Natural killer cell treated with Interleukin-12 subunit alpha and Interleukin-12 subunit beta and Interleukin-15 and Interleukin-18, amount 100 ng/mL, for 72 hours (primary cell): ENCODE measurements around the gene YEATS4. TPM values are rescaled to one million over a fixed set of nuclear protein-coding genes. Genes with fewer than 3 reads are reported as not detected.

ENCODE experiments used
- ATAC-seq, 2 donors: fragments of 150-1000 bp; cut with Tn5 transposase in 1 of 2; sonication (Bioruptor Pico), chemical (Tn5 transposase) in 1 of 2; 2 replicates each; pipeline ENCODE4 v1.10.0; 2021
- DNase-seq: peaks from one replicate; pipeline ENCODE4 v3.0.0; 2022; ENCODE audit warnings: low spot score
- H3K27ac Mint-ChIP-seq, 2 donors: 1 replicate in 1 of 2; 2 replicates in 1 of 2; pipeline ENCODE4 v1.8.0; 2022; ENCODE audit warnings: mixed read lengths in 2 of 2, mild to moderate bottlenecking in 1 of 2, moderate library complexity in 1 of 2
- H3K27me3 Mint-ChIP-seq, 2 donors: 1 replicate in 1 of 2; 2 replicates in 1 of 2; pipeline ENCODE4 v1.8.0; 2022; ENCODE audit warnings: mixed read lengths in 2 of 2
- H3K36me3 Mint-ChIP-seq: one replicate; pipeline ENCODE4 v1.8.0; 2022; ENCODE audit warnings: mixed read lengths
- H3K4me1 Mint-ChIP-seq, 2 donors: 1 replicate in 1 of 2; 2 replicates in 1 of 2; pipeline ENCODE4 v1.8.0; 2022; ENCODE audit warnings: low read depth in 2 of 2, mixed read lengths in 2 of 2, mild to moderate bottlenecking in 1 of 2
- H3K4me3 Mint-ChIP-seq: one replicate; pipeline ENCODE4 v1.8.0; 2022; ENCODE audit warnings: mixed read lengths
- H3K9me3 Mint-ChIP-seq: 2 replicates; pipeline ENCODE4 v1.8.0; 2022; ENCODE audit warnings: mixed read lengths
- total RNA-seq, 2 donors: library from RNA; stranded (reverse); gene quantifications; one replicate each; pipeline ENCODE4 v1.2.3, GENCODE V29; 2022

The YEATS4 gene
- total RNA-seq, 2 donors from 2014 or later, result 14.9 to 27.8 TPM

DNA sequence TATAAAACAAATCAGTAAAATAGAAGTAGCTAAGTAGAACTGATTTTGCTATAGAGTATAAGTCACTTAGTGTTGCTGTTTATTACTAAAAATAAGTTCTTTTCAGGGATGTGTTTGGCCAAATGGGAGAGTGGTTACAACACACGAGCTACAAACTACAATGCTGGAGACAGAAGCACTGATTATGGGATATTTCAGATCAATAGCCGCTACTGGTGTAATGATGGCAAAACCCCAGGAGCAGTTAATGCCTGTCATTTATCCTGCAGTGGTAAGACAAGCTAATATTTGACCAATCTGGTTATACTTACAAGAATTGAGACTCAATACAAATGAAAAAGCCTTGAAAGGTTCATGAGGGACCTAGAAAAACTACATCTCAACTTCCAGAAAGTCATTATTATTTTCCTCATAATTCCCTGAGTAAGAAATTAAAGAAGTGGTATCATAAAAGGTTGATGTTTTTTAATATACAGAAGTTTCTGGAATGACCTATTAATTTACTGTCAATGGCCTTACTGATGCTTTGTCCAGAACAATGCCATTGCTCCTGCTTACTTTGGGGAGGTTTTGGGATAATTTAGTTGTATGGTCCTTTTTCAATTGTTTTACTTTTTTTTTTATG lies 9.4 kb upstream of the YEATS4 start:
- H3K4me1 Mint-ChIP-seq, result no peaks in the 10 kb centered on the region
- H3K4me3 Mint-ChIP-seq, result no peak overlapping the region
- DNase-seq, result no peak
- H3K9me3 Mint-ChIP-seq, result no peaks in the 10 kb centered on the region
- H3K27me3 Mint-ChIP-seq, result peaks cover 8 to 17% of the 10 kb centered on the region in 2 donors
- H3K36me3 Mint-ChIP-seq, result no peaks in the 10 kb centered on the region
- H3K27ac Mint-ChIP-seq, result no peak overlapping the region
- ATAC-seq, result no peak

DNA sequence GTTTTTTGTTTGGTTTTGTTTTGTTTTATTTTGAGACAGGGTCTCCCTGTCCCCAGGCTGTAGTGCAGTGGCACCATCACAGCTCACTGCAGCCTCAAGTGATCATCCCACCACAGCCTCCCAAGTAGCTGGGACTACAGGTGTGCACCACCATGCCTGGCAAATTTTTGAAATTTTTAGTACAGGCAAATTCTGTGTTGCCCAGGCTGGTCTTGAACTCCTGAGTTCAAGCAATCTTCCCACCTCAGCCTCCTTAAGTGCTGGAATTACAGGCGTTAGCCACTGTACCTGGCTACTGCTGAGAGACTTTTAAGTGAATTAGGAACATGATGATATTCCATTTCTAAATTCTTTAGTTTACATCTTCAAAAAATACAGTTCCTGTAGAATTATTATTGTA lies 8.8 kb upstream of the YEATS4 start:
- Mint-ChIP-seq H3K9me3 (no peaks in the 10 kb centered on the region), H3K36me3 (no peaks in the 10 kb centered on the region), H3K4me1 (no peaks in the 10 kb centered on the region), H3K4me3 (no peak overlapping the region), H3K27ac (no peak overlapping the region), H3K27me3 (peaks cover 8 to 21% of the 10 kb centered on the region in 2 donors)
- no peak for DNase-seq
- ATAC-seq, result no peak

- no peaks in the 10 kb centered on the region for H3K36me3 Mint-ChIP-seq
- no peaks in the 10 kb centered on the region for H3K9me3 Mint-ChIP-seq
- H3K4me3 Mint-ChIP-seq, result no peak overlapping the region
- ATAC-seq, result no peak
- no peak for DNase-seq
- peaks cover 8 to 25% of the 10 kb centered on the region in 2 donors for H3K27me3 Mint-ChIP-seq
- no peaks in the 10 kb centered on the region for H3K4me1 Mint-ChIP-seq
- H3K27ac Mint-ChIP-seq, result no peak overlapping the region
Observed at GRCh38 chr12:69351462-69352236, 7.9 kb upstream of the YEATS4 start.

- no peak overlapping the region for H3K27ac Mint-ChIP-seq
- H3K4me3 Mint-ChIP-seq, result no peak overlapping the region
- peaks cover 8 to 28% of the 10 kb centered on the region in 2 donors for H3K27me3 Mint-ChIP-seq
- H3K9me3 Mint-ChIP-seq, result no peaks in the 10 kb centered on the region
- H3K36me3 Mint-ChIP-seq, result no peaks in the 10 kb centered on the region
- peaks cover 3 to 5% of the 10 kb centered on the region in 2 donors for H3K4me1 Mint-ChIP-seq
- ATAC-seq (no peak), DNase-seq (no peak)
Observed at GRCh38 chr12:69352904-69353303, 6.6 kb upstream of the YEATS4 start.

DNA sequence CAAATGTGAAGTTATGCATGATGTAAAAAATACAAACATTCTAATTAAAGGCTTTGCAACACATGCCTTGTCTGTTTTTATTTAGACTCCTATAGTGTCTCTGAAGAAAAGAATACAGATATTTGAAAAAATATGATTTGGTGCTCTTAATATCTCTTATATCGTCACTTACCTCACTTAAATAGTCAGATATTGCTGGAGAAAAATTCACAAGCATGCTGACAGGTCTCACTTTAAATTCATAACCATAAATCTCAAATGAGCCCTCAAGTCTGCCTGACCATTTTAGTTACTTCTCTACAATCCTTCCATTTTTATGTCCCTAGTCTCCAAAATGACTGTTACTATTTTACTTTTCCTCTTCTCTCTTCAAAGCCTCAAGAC lies 5.4 kb upstream of the YEATS4 start:
- Mint-ChIP-seq H3K4me1 (peaks cover 8 to 11% of the 10 kb centered on the region in 2 donors), H3K9me3 (no peaks in the 10 kb centered on the region), H3K27ac (no peak overlapping the region), H3K27me3 (peaks cover 8 to 23% of the 10 kb centered on the region in 2 donors), H3K36me3 (no peaks in the 10 kb centered on the region), H3K4me3 (no peak overlapping the region)
- DNase-seq (no peak), ATAC-seq (no peak)

DNA sequence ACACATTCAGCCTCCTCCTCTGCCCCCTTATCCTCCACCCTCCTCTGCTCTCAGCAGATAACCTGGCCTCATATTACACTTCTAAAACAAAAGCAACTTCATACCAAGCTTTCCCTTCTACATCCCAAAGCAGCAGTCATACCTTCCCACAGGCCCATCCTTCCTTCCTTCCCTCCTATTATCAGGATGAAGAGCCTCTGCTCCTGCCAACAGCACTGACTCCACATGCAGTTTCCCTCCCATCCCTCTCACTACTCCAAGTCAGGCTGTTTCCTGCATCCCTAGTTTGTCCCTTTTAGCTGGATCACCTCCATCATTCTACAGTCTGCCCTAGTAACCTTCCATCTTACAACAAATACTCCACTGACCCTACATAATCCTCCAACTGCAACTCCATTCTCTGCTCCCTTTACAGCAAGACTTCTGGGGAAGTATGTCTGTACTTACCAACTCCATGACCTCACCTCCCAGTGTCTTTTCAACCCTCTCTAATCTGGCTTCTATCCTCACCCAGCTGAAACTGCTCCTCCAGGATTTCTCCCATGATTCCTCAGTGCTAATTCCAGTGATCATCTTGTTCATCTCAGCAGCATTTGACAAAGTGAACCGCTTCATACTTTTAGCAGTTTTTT lies 4.9 kb upstream of the YEATS4 start:
- Mint-ChIP-seq H3K27ac (no peak overlapping the region), H3K4me1 (peaks cover 12 to 16% of the 10 kb centered on the region in 2 donors), H3K4me3 (no peak overlapping the region), H3K9me3 (no peaks in the 10 kb centered on the region), H3K36me3 (no peaks in the 10 kb centered on the region), H3K27me3 (peaks cover 8 to 23% of the 10 kb centered on the region in 2 donors)
- ATAC-seq (no peak), DNase-seq (no peak)

DNA sequence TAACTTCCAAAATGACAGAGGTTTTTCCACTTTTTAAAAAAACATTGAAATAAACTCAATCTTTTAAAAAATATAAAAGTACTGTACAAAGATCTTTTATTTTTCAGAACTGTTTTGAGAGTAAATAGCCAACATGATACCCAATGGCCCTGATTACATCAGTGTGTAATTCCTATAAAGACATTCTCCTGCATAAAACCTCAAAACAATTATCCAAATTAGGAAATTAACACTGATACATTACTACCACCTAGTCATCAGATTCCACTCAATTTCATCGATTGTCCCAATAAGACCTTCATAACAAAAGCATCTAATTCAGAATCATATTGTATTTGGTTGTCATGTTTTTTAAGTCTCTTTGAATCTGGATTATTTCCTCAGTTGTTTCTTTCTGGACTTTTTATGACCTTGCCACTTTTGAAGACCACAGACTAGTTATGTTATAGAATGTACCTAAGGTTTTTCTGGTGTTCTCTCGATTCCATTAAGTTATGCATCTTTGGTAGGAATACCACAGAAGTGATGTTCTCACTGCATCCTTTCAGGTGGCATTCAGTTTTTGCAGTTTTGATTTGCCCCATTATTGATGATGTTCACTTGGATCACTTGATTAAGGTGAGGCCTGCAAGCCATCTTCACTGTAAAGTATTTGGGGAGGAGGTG lies 4.0 kb upstream of the YEATS4 start:
- Mint-ChIP-seq H3K9me3 (no peaks in the 10 kb centered on the region), H3K4me1 (peaks cover 16 to 20% of the 10 kb centered on the region in 2 donors)
- no peak for ATAC-seq

GRCh38 chr12:69360348-69360672 lies 767 bp downstream of the YEATS4 start:
- H3K27ac Mint-ChIP-seq, result peak overlapping the region; percentile 87 to 92
- H3K27me3 Mint-ChIP-seq, result peaks cover 0 to 9% of the 10 kb centered on the region in 2 donors
- ATAC-seq (no peak), DNase-seq (no peak)
- peak overlapping the region; percentile 85 for H3K4me3 Mint-ChIP-seq
- no peaks in the 10 kb centered on the region for H3K36me3 Mint-ChIP-seq
- H3K9me3 Mint-ChIP-seq, result no peaks in the 10 kb centered on the region
- peaks cover 19 to 29% of the 10 kb centered on the region in 2 donors for H3K4me1 Mint-ChIP-seq

More for the DNA sequence above, 4.0 kb upstream of the YEATS4 start:
- Mint-ChIP-seq H3K27ac (no peak overlapping the region), H3K36me3 (no peaks in the 10 kb centered on the region), H3K27me3 (peaks cover 8 to 23% of the 10 kb centered on the region in 2 donors), H3K4me3 (no peak overlapping the region)
- DNase-seq, result no peak

GRCh38 chr12:69366796-69367195 lies 7.3 kb downstream of the YEATS4 start:
- H3K9me3 Mint-ChIP-seq, result no peaks in the 10 kb centered on the region
- no peak for DNase-seq
- no peak overlapping the region for H3K4me3 Mint-ChIP-seq
- peaks cover 16% of the 10 kb centered on the region for H3K36me3 Mint-ChIP-seq
- H3K4me1 Mint-ChIP-seq, result peaks cover 4 to 6% of the 10 kb centered on the region in 2 donors
- no peaks in the 10 kb centered on the region for H3K27me3 Mint-ChIP-seq
- no peak overlapping the region for H3K27ac Mint-ChIP-seq
- no peak for ATAC-seq

DNA sequence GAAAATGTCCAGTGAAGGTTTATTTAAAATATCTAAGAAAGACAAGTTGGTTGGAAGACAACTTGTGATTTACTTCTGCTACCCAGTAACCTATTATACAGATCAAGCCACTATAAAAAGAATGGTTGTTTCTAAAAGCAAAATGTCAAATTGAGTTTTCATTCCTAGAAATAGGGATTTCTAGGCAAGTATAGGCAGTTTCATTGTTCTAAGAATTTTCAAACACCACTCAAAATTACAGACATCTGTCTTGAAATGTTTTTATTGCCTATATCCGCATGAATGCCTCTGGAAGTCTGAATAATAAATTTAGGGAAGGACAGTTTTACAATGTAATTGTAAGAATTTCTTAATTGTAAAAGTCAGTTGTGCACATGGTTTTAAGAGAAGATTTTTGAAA lies 8.6 kb downstream of the YEATS4 start:
- Mint-ChIP-seq H3K9me3 (no peaks in the 10 kb centered on the region), H3K27ac (no peak overlapping the region), H3K4me1 (peaks cover 4 to 7% of the 10 kb centered on the region in 2 donors), H3K4me3 (no peak overlapping the region), H3K36me3 (peaks cover 23% of the 10 kb centered on the region), H3K27me3 (no peaks in the 10 kb centered on the region)
- no peak for DNase-seq
- no peak for ATAC-seq

- no peak overlapping the region for H3K27ac Mint-ChIP-seq
- H3K4me3 Mint-ChIP-seq, result no peak overlapping the region
- H3K27me3 Mint-ChIP-seq, result no peaks in the 10 kb centered on the region
- DNase-seq (no peak), ATAC-seq (no peak)
- peaks cover 9% of the 10 kb centered on the region for H3K36me3 Mint-ChIP-seq
- H3K4me1 Mint-ChIP-seq, result peaks cover 0 to 6% of the 10 kb centered on the region in 2 donors
- H3K9me3 Mint-ChIP-seq, result no peaks in the 10 kb centered on the region
Observed at GRCh38 chr12:69383074-69383473, 23.5 kb downstream of the YEATS4 start.

- Mint-ChIP-seq H3K4me1 (no peaks in the 10 kb centered on the region), H3K4me3 (no peak overlapping the region), H3K27ac (no peak overlapping the region), H3K27me3 (no peaks in the 10 kb centered on the region), H3K36me3 (peaks cover 3% of the 10 kb centered on the region), H3K9me3 (no peaks in the 10 kb centered on the region)
- DNase-seq (no peak), ATAC-seq (no peak)
Observed at GRCh38 chr12:69385038-69385437, 25.5 kb downstream of the YEATS4 start.

DNA sequence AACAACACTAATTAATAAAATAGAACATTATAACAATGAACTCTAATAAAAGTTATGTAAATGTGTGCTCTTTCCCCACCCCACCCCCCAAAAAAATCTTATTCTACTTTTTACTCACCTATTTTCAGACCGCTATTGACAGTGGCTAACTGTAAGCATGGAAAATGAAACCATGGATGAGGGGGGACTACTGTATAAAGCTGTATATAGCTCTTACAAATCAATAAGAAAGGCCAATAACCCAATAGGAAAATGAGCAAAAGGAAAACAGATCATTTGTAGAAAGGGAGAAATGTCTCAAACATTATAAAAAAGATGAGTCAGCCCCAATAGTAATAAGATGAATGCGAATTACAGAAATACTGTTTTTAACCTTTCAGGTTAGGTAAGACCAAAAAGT lies 27.4 kb downstream of the YEATS4 start:
- DNase-seq (no peak), ATAC-seq (no peak)
- H3K9me3 Mint-ChIP-seq, result no peaks in the 10 kb centered on the region
- no peak overlapping the region for H3K27ac Mint-ChIP-seq
- H3K4me3 Mint-ChIP-seq, result no peak overlapping the region
- no peaks in the 10 kb centered on the region for H3K27me3 Mint-ChIP-seq
- H3K4me1 Mint-ChIP-seq, result no peaks in the 10 kb centered on the region
- H3K36me3 Mint-ChIP-seq, result peaks cover 10% of the 10 kb centered on the region

- no peaks in the 10 kb centered on the region for H3K4me1 Mint-ChIP-seq
- no peak for ATAC-seq
- no peak overlapping the region for H3K4me3 Mint-ChIP-seq
- peaks cover 10% of the 10 kb centered on the region for H3K36me3 Mint-ChIP-seq
- no peaks in the 10 kb centered on the region for H3K9me3 Mint-ChIP-seq
- no peak overlapping the region for H3K27ac Mint-ChIP-seq
- H3K27me3 Mint-ChIP-seq, result no peaks in the 10 kb centered on the region
- no peak for DNase-seq
Observed at GRCh38 chr12:69388371-69388770, 28.8 kb downstream of the YEATS4 start.
